NCI-H2029 (cell line): ENCODE results near the gene CD151.

Experiments
- DNase-seq: peaks from one replicate; lab custom pipeline; 2025; lab: John Stamatoyannopoulos, UW

Gene CD151

DNA sequence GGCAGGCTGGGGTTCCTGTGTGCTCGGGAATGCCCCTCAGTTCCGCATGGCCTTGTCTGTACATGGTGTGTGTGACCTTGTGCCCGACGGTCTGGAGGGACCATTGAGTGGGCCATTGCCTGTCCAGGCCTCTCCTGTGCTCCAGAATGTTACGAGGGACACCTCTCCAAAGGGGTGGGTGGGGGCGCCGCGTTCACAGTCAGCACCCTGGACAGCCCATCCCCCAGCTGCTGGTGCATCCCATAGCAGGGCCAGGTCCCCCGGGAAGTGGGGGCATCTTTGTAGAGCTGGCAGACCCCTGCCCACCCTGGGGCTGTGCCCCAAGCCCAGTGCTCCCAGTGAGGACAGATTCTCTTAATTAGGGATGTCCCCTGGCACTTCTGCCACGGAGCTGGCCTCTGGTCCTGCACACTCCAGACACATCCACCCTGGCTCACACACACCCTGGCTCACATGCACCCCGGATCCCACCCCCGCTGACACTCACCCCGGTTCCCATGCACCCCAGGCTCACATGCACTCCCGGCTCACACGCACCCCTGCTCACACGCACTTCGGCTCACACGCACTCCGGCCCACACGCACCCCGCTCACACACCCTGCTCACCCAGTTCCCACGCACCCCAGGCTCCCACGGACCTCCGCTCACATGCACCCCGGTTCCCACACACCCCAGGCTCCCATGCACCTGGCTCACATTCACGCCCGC lies 25.5 kb downstream of the CD151 start:
- no peak for DNase-seq

DNA sequence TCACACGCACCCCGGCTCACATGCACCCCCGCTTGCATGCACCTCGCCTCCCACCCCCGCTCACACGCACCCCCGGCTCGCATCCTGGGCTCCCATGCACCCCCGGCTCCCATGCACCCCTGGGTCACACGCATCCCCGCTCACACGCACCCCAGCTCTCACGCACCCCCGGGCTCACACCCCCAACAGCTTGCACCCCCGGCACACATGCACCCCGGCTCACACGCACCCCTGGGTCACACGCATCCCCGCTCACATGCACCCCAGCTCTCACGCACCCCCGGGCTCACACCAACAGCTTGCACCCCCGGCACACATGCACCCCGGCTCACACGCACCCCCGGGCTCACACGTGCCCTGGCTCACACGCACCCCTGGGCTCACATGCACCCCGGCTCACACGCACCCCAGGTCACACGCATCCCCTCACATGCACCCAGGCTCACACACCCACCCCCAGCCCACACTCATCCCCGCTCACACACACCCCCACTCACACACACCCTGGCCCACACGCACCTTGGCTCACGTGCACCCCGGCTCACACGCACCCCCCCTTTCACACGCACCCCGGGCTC lies 26.1 kb downstream of the CD151 start:
- no peak for DNase-seq

DNA sequence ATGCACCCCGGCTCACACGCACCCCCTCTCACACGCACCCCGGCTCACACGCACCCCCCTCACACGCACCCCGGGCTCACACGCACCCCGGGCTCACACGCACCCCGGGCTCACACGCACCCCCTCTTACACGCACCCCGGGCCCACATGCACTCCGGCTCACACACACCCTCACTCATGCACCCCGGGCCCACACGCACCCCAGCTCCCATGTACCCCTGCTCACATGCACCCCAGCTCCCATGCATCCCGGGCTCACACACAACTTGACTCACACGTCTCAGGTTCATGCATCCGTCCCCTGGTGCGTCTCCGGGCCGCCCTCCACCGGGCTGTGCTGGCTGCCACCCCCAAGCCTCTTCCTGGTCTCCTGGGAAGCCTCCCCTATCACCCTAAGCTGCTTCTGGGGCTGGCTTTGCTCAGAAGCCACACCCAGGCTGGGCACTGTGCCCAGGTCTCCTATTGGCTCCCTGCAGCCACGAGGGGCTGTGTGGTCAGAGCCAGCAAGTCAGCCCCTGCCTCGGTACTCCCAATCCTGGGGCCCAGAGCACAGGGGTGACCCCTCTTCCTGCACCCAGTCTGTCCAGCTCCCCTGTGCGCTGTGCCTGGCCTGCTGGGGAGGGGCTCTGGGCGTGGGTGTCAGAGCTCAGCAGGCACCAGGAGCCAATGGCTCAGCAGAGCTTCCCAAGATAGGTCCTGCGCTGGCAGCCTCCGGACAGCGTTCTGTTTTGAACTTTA lies 26.8 kb downstream of the CD151 start:
- DNase-seq = peak; percentile 77

DNA sequence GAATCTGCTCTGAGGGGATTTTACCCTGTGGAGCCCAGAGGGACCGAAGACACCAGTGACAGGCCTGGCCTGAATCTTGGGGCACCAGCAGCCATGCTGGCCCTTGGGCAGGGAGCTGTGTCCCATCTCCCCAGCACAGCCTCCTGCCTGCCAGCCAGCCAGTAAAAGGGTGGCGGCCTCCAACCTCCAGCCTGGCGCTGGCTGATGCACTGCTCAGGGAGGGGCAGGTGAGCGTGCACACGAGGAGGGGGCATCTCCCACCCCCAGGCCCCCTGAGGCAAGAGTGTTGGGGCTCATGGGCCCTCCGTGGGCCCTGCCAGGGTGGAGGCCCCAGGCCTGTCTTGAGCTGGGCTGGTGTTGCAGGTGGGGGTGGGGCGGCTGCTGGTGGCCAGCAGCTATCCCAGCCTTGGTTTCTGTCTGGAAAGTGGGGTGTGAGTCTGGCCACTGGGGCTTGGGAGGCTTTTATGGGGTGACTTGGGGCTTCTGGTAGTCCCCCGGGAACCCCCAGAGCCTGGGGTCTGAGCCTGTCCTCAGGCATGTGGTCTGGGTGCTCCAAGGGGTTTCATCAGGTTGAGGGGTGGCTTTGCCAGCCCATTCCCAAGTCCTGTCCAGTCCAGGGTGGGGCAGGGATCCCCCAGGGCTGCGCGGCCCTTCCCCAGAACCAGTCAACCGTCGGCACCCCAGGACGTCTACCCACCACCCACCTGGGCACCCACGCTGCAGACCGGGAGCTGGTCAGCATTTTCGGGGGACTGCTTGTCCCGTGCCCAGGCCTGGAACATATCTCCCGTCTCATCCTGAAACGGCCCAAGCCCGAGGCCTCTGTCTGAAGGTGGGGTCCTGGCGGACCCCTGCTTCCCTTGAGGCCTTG lies 27.7 kb downstream of the CD151 start:
- DNase-seq = no peak

DNA sequence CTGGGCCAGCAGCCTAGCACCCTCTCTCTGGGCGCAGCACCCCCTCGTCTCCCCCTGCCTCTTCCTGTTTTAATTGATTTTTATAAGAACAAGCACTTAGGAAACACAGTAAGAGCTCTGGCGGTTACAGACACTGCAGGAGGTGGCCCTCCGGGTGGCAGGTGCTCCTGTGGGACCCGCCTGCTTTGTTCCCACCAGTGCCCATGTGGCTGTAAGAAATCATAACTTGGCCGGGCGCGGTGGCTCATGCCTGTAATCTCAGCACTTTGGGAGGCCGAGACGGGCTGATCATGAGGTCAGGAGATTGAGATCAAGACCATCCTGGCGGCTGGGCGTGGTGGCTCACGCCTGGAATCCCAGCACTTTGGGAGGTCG lies 28.3 kb downstream of the CD151 start:
- DNase-seq = no peak

DNA sequence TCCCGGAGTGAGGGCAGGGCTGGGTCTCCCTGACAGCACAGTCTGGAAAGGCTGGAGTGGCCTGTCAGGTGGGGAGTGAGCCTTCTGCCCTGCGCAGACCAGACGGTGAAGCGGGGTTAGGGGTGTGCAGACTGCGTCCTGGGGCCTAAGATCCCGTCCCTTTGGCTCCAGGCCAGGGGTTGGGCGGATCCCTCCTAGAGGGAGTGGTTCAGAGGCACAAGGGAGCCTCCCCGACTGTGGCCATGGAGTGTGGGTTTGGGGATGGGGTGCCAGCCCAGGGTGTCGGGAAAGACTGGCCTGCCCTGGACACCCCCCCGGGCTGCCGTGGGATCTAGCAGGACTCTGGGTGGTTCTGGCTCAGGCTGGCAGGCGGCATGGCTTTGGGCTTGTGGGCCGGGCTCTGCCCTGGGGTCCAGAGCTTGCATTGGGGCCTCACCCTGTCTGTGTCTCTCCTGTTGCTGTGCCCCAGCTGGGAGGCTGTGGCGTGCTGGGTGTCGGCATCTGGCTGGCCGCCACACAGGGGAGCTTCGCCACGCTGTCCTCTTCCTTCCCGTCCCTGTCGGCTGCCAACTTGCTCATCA lies 29.4 kb downstream of the CD151 start:
- no peak for DNase-seq

DNA sequence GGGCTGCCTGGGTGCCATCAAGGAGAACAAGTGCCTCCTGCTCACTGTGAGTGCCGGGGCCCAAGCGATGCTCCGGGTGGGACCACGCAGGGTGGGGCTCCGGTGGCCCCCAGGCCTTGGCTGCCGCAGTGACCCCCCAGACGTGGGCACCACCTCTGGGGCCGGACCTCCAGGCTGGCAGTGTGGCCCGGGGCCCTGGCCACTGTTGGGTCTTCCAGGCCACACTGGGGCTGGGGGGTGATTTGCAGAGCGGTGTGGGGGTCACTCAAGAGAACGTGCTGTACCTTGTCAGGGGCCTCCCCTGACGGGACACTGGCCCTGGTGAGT lies 29.9 kb downstream of the CD151 start:
- no peak for DNase-seq

DNA sequence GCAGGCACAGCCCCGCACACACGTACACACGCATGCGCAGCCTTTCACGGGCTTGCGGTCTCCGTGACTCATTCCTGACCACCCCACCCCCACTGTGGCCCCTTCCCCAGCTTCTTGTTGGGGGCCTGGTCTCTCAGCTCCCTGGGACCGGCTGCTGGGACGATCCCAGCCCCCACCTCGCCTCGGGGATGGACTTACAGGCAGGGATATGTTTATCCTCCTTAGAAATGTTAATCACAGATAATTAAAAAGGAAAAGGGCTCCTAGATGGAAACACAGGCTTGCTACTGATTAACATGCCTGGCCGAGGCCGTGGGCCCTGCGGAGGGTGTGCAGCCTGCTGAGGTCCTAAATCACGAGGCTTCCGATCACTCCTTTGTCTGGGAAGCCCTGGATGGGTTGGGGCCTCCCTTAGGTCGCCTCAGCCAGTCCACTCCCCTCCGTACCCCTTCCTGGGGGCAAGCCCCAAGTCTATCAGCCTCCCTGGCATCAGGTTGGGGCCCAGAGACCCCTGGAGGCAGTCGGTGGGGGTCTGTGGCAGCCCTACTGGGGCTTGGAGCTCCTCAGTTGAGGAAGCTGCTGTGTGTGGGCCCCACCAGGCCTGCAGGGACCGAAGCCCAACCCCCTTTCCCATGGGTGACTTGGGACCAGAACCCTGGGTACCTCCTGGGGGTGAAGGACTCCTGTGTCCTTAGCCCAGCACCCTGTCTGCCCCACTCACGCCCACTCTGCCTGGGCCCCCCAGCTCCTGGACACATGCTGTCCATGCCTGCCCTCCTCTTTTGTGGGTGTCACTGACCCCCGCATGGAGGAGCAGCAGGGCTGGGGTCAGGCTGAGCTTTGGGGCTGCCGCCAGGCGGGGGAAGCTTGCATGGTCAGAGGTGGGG lies 30.5 kb downstream of the CD151 start:
- DNase-seq = no peak

DNA sequence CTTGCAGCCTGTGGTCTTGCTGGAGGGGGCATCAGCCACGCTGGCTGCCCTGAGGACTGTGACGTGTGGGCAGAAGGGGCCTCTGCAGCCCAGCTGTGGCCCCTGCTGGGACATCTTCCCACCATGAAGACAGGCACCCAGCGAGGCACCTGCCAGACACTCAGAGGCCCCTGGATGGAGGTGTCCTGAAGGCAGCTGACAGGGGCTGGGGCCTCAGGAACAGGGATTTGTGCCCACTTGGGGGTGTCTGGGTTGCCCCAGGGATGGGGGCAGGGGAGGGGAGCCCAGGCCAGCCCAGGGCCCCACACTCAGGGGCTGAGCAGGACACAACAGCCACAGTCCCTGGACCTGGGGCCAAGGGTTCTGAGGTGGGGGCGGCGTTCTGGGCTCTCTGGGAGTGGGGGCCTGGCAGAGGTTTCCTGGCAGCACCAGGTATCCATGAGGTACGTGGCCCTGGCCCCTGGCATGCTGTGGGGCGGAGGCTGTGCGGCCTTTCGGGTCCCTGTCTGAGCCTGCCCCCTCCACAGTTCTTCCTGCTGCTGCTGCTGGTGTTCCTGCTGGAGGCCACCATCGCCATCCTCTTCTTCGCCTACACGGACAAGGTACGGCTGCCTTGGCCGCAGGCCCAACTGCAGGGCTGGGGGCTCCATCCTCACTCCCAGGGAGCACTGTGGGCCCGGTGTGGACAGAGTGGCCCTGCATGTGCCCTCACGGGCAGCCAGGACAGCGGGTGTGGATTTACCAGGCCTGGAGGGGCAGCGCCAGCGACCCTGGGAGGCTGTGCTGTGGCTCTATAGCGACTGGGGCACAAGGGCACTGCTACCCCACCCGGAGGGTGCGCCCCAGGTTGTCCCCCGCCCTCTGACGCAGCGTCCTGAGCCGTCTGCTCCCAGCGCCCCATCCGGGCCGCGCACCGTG lies 31.4 kb downstream of the CD151 start:
- no peak for DNase-seq

DNA sequence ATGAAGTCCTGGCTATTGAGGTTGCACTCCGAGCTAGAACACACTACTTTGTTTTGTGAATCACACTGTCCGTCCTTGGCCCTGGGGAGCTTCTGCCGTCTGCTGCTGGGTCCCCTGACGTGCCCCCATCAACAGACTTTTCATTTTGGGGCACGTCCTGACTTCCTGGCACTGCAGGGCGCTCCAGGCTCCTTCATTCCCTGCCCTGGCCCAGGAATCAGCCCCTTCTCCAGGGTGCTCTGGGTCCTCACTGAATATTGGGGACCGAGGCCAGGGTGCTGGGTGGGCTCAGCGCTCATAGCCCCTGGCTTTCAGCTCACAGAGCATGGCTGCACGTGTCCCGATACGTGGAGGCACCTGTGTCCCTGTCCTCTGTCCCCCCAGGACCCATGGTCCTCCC lies 32.1 kb downstream of the CD151 start:
- no peak for DNase-seq

DNA sequence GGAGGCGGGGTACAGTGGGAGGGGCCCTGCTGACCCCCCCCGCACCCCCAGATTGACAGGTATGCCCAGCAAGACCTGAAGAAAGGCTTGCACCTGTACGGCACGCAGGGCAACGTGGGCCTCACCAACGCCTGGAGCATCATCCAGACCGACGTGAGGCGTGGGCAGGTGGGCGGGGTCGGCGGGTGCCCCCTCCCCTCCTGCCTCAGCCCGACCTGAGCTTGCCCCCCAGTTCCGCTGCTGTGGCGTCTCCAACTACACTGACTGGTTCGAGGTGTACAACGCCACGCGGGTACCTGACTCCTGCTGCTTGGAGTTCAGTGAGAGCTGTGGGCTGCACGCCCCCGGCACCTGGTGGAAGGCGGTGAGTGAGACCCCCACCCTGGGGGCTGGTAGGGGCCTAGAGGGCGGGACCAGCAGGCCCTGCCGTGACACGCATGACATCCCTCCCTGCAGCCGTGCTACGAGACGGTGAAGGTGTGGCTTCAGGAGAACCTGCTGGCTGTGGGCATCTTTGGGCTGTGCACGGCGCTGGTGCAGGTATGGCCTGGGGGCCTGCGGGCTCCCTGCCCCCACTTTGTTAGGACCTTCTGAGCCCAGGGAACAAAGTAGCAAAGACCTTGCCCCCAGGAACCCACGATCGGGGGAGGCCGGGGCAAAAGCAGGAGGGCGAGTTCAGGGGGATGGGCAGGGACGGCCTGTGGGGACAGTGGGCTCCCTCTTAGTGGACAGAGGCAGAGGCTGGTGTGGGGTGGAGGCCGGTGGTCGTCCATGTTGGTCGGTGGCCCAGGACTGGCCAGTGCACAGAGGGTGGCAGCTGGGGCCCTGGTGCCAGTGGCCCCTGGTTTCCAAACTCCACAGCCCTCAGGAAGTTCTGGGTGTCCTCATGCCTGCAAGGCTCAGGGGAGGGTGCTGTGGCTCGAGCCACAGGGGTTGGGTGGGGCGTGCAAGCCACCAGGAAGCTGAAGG lies 33.0 kb downstream of the CD151 start:
- DNase-seq = no peak

DNA sequence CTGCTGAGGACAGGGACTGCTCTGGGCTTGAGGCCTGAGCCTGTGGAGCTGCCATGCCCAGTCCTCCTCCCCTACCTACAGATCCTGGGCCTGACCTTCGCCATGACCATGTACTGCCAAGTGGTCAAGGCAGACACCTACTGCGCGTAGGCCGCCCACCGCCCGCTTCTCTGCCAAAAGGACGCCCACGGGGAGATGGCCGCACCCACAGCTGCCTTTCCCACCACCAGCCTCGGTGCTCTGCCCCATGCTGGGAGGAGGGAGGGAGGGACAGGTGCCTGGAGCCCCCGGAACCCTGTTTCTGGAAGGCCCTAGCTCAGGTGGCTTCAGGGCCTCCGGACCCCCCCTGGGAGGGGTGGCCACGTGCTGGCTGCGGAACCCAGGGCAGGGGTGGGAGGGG lies 33.7 kb downstream of the CD151 start:
- DNase-seq = no peak

DNA sequence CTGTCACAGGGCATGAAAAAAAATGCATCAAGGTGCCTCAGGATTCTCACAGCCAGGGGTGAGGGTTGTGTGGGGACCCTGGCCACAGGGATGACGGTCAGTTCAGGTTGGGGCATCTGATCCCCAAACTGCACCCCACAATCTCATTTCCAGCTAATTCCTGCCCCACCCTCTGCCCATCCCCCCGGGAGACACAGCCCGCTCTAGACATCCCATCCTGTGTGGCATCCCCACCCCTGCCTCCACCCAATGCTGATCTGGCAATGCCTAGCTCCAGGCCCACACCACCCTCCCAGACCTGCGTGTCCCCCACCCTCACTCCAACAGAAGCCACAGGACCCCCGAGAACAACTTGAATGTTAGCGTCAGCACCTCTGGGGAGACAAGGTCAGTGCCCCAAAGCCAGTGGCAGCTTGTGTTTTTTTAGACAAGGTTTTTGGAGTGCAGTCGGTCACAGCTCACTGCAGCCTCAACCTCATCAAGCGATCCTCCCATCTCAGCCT lies 35.2 kb downstream of the CD151 start:
- DNase-seq = no peak

DNA sequence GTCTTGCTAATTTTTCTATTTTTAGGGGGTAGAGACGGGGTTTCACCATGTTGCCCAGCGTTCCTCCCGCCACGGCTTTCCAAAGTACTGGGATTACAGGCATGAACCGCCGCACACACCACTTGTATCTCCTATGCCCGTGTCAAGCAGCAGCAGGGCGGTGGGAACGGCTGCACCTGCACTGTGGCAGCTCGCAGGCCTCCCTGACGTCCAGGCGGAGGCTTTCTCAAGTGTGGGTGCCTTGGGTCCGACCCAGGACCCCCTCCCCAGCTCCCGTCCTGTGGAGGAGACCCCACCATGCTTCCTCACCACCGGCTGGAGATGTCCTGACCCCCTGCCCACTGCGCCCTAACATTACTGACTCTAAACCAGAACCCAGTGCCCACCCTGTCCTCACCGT lies 35.6 kb downstream of the CD151 start:
- DNase-seq = no peak

DNA sequence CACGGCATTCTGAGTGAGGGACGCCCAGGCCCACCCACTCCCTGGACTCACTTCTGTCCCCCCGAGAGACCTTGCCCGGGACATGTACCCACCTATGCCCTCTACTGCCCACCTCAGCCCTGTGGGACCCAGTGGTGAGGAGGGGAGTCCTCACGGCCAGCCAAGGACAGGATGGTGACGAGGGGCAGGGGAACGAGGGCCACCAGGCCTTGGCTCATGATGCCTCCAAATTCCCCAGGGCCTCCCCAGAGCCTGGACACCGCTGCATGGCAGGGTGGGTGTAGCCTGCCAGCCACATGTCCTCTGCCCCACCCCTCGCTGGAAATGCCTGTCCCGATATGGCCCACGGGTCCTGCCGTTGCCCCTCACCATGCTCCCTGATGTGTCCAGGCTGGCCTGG lies 36.0 kb downstream of the CD151 start:
- DNase-seq = no peak

DNA sequence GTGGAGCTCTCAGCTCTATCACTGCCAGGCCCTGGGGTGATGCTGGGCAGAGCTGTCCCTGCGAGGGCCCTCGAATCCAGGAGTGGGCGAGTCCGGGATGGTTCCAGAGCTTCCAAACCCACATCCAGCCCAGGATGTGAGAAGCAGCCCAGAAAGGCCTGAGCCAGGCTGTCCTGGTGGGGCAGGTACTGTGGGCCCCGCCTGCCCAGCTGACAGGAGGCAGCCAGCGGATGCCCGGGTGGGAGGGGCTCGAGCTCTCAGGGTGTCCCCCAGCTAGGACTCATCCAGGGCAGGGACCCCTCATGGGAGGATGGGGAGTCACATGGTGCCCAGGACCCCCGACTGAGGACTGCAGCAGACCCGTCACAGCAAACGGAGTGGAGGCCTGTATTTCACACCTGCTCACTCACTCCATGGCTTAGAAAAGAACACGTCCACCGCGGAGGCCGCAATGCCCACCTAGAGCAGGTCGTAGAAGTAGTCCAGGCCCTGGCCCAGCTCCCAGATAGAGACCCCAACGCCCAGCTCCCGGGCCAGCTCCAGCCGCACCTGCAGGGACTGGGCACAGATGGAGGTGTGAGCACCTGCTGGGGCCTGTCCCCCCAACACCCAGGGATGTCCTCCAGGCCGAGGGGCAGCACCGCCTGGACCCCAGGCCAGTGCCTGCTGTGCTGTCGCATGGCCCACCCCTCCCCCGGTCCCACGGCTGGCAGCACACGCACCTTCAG lies 36.8 kb downstream of the CD151 start:
- no peak for DNase-seq

DNA sequence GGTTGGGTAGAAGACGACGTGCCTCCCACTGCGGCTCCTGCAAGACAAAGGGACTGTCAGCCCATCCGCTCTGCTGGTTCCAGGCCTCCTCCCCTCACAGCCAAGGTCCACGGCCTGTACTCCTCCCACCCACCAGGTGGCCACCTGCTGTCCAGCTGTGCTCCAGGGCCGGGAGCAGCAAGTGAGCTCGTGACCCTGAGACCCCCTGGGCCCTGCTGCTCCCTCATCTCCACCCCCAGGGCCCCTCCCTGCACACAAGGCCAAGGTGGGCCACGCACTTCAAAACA lies 37.3 kb downstream of the CD151 start:
- no peak for DNase-seq

DNA sequence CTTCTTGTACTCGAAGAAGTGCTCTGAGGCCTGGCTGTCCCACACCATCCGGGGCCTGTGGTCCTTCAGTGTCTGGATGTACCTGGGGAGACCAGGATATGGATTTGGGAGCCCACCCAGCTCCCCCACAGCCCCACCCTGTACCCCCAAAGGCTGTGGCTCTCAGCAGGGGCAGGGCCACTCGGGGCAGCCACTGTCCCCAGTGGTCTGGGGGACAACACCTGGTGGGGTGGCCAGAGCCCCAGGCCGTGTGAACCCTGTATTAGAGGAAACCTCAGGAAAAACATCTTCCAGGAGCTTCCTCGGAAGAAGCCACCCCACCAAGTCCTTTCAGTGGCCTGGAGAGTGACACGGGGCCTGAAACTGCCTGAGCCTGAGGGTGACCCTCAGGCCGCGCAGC lies 37.7 kb downstream of the CD151 start:
- DNase-seq = no peak
